GM18520 (cell line): ENCODE data around the gene HAUS3.

Source experiments
- ATAC-seq: cut with Tn5 transposase; IDR thresholded peaks from one replicate; pipeline ENCODE4 v1.9.1; 2021; ENCODE audit not compliant: unreplicated experiment

Gene HAUS3

DNA sequence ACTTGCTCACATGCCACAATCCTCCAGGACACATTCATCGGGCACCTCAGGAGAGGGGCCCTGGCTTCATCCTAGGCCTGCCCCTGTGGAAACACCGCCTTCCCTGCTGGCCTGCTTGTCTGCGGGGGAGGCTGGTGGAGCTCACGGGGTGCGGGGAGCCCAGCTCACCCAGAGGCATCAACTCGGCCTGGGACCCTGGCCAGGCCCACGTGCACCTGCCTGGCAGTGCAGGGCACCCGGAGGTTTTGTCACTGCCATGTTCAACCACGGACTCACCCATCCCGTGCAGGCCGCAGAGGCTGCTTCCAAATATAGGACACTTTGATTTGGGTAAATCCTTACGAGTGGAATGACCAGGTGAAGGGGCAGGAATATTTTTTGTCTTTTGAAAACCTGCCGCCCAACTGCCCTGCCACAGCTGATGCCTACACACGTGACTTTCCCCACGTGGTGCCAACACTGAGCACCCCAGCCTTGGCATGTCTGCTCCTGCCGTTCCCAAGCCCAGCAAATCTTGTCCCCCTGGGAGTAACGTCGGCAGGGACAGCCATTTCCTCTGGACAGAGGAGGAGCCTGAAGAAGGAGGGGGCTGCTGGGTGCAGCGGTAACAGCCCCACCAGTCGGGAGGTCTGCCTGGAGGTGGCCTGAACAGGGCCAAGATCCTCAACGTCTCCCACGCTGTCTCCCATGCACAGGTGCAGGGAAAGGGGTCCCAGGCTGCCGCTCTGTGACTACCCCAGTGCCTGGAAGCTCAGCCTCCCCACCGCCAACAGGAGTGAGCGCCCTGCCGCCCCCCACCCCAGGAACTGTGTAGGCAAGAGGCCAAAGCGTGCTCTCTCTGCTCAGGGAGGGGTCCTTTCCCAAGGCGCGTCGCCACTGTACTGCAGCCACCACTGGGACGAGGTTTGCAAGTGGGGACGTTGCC, 11.5 kb upstream of the HAUS3 start:
- no peak for ATAC-seq

DNA sequence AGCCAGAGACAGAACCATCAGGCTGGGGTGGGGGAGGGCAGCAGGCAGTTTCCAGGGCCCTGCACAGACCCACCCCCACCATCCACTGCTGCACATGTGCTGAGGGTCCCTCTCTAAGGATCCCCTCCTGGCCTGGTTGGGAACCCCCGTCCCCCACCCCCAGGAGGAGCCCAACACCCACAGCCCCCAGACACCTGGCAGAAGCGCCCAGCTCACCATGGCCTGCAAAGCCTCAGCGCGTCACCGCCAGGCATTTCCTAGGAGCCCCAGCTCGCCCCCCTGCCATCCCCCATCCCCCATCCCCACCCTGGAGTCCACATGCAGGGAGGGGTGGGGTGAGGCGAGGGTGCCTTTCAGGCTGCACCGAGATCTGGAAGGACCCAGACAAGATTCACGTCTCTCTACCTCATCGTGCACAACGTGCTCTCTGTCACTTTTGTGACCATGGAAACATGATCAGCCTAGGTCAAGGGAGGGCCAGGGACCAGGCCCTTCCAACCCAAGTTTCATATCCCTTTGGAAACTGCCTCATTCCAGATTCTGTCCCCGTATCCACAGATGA, 10.7 kb upstream of the HAUS3 start:
- ATAC-seq, result no peak

DNA sequence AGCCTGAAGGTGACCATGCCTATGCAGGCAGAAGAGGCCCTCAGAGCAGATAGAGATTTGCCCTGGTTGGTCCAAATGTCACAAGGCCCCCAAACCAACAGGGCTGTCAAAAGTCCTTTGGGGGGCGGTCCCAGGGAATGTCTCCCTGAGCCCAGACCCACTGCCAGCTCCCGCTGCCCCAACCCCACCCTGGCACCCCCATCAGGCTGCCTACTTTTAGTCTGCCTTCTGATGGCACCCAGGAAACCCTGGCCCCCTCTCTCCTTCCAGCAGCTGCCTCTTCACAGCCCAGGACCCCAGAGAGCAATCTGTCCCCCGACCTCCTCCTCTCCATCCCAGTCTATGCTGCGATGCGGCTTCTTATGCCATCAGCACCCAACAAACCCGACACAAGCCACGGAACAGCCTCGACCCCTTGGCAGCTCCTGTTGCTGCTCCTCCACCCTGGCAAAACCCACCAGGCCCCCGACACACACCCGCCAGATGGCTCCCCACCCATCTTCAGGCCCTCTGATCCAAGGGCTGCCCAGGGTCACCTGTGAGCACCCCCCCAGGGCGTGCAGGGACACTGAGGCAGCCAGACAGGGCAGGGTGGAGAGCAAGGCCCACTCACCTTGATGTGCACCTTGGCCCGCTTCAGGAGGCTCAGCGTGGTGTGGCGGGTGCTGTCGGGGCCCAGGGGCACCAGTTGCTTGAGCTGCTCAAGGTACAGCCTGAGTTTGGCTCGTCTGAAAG, 10.0 kb upstream of the HAUS3 start:
- no peak for ATAC-seq

DNA sequence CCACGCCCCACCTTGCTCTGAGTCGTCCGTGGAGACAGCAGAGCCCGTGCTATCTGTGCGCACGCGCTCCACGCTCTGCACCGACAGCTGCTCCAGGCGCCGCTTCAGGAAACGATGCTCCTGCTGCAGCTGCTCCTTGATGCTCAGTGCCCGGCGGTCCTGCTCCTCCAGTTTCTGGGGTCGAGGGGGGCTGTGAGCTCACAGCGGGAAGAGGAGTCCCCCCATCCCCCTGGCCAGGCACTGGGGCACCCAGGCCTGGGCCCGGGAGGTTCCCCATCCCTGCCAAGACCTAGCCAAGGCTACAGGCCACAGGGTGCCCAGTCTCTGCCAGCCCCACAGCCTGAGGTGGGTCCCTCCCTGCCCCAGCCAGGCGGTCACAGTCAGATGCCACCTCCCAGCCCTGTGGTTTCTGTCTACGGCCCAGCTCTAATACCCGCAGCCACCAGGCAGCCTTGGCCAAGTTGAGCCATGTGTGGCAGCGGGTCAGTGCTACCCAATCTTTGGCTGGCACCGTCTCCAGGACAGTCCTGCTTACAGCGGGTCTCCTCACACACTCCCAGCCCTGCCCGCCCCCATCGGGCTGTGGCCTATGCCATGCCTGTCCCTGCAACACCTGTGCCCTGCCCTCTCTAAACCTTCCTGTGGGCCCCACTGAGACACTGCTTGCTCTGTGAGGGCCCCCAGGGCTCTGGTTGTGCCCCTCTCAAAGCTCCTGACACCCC, 9.3 kb upstream of the HAUS3 start:
- ATAC-seq, result no peak

DNA sequence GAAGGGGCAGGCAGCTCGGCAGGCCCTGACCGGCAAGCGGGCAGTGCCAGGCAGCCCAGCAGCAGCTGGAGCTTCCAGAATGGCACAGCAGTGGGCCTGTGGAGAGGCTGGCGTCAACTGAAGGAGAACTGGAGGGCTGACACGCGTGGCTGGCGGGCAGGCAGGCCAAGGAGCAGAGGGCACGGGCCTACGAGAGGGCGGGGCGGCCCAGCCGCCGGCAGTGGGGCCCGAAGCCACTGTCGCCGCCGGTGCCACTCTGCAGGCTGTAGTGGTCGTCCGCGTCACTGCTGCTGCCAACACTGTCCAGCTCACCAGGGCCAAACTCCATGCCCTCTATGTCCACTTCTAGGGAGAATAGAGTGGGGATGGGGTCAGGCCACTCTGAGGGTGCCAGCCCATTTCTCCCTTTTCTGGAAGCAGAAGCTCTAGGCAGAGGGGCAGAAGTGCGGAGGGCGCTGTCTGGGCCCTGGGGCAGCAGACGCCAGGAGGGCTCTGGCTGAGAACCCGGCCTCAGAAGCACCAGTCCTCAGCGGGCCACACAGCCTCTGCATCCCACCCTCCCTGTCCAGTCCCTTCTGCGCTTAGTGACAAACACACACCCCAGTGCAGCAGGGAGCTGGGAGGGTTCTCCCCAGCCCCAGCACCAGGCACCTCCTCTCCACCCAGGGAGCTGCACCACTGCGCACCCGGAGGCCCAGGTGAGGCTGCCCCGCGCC, 8.6 kb upstream of the HAUS3 start:
- no peak for ATAC-seq

DNA sequence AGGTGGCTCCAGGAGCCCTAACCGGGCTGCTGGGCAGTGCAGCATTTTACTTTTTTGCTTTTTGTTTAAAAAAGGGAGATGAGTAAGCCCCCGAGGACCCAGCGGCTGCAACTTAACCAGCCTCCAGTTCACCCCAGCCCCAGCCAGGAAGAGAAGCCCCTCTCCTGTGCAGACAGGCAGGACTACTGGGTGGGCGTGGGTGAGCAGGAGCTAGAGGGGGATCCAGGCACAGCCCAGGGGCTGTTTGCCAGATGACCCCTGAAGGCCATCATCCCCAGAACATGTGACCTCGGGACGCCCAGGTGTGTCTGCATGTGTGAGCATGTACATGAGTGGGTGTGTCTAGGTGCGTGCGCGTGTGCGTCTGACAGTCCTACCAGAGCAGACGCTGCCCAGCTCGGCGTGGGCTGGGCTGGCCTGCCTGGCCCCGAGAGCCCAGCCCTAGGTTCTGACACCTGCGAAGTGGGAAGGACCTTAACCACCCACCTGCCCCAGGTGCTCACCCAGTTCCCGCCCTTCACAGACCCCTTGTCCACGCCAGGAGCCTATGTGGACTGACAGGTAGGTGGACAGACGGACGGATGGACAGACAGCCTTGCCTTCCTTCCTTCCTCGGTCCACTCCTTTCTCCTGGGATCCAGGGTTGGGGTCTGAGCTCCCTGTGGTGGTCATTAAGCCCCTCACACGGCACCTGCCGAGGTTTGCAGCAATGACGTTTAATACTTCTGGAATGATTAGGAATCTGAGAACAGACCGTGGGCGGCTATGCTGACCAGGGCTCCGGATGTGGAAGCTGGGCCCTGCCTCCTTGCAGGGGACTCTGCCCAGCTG, 7.8 kb upstream of the HAUS3 start:
- no peak for ATAC-seq

DNA sequence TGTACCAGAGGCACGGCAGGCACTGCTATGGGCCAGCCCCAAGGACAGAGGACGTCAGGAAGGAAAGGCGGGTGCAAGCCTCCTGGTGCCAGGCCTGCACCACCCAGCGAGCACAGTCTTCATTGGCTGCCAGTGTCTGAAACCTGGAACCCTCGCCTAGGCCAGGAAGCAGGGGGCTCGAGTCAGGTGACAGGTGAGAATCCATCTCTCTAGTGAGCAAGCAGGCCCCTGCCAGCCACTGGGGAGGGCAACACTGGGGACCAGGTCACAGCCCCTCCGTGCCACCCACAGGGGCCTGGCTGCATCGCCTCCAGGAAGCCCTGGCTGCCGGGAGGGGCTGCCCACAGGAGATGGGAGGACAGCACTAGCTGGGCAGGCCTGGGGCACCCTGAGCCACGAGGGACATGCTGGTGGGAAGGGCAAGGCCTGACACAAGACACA, 6.9 kb upstream of the HAUS3 start:
- no peak for ATAC-seq

DNA sequence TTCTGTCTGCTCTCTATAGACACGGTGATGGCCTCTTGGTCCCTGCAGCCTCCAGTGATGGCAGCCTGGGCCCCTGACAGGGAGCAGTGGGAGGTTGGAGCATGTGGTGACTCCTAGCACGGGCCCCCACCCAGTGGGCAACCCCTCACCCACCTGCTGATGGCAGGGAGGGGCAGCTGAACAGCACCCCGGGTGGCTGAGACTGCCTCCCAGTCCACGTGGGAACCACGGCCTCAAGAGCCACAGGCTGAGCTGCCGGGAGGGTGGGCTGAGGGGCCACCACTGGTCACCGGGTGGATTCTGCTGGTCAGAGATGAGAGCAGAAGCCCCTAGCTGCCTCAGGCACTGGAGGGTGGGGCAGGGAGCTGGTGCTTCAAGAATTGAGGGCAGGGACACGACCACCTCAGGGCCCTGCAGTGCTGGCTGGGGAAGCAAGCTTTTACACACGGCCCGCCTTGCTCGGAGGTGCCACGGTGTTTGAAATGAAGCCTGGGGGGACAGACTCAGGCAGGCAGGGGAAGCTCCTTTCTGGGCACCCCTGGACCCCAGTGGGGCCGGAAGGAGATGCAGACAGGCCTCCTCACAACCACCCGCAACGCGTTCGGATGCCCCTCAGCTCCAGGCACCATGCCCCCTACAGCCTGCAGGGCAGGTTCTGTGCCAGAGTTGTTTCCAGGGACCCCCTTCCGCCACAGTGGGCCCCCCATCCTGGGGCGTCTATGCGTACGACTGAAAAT, 6.3 kb upstream of the HAUS3 start:
- no peak for ATAC-seq

DNA sequence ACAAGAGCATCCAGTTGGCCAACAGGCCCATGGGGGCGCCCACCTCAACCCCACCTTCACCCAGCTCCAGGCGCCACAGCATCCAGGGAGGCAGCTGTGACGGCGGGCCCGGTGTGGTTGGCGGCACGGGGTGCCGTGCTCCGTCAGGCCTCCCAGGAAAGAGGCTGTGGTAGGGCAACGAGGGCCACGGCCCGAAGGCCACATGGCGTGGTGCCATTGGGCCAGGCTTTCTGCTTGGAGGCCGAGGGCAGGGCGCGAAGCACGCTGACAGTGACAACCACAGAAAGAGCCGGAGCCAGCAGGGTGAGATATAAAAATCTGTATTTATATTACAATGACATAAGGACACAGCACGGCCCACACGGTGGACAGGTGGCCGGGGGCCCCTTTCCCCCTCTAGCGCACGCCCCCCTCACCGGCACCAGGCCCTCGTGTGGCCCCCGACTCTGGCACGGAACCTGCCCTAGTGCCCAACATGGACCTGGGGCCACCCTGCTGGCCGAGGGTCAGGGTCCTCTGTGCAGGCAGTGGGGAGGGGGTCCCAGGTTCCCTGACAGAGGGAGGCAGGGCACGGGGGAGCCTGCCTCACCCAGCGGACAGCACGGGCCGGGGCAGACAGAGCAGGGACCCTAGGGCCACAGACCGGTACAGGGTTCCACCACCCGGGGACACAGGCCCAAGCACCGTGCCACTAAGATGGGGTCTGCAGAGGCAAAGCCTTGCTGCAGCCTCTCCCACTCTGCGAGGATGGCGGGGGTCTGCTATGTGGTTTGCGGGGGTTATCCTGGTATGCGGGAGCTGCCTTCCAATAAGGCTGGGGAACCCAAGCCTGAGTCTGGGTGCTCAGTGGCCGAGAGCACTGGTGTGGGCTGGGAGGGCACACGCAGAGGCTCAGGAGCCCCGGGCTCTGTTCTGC, 5.5 kb upstream of the HAUS3 start:
- no peak for ATAC-seq

DNA sequence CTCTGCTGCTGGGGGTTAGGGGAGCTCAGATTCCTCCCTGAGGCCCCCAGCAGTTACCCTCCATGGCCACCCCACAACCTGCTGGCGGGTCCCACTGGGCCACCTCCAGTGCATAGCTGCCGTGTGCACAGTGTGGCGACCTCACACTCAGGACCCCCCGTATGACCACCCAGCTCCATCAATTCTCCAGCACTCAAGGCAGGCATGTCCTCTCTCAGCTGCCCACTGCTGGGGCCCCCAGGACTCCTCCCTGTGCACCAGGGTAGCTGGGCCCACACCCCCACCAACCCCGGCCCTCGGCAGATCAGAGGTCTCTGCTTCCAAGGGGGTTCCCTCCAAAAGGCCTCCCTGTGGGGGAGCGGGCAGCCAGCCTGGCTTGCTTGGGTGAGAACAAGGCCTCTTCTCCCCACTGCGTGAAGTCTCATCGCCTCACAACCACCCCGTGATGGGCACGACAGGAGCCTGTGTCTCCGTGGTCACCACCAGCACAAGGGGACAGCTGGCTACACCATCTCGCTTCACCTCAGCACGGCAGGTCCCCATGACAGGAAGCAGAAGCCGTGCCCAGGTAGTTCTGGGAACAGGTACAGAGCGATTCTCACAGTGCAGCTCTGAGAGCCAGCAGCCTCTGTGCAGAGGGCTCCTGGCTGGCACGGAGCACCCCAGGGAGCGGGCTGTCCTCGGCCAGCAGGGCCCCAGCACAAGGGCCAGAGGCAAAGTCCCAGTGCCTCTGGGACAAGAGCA, 4.6 kb upstream of the HAUS3 start:
- ATAC-seq, result no peak

DNA sequence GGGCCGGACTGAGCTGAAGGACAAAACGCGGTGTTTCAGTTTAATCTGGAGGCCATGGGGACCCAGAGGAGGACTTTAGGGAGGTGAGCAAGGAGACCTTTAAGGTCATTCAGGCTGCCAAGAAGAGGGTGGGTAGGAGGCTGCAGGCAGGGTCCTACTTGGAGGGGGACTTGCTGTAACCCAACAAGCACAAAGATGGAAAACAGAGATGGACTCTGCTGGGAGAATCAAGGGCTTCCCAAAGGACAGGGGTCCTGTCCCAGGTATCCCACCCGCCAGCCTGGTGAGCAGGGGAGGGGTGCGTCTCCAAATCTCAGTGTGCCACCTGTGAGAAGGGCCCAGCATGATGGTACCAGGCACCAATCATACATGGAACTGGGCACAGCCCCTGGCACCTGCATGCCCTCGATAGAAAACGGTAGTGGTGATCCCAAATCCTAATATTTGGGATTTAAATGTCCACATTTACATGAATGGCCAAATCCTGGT, 3.9 kb upstream of the HAUS3 start:
- ATAC-seq, result no peak

DNA sequence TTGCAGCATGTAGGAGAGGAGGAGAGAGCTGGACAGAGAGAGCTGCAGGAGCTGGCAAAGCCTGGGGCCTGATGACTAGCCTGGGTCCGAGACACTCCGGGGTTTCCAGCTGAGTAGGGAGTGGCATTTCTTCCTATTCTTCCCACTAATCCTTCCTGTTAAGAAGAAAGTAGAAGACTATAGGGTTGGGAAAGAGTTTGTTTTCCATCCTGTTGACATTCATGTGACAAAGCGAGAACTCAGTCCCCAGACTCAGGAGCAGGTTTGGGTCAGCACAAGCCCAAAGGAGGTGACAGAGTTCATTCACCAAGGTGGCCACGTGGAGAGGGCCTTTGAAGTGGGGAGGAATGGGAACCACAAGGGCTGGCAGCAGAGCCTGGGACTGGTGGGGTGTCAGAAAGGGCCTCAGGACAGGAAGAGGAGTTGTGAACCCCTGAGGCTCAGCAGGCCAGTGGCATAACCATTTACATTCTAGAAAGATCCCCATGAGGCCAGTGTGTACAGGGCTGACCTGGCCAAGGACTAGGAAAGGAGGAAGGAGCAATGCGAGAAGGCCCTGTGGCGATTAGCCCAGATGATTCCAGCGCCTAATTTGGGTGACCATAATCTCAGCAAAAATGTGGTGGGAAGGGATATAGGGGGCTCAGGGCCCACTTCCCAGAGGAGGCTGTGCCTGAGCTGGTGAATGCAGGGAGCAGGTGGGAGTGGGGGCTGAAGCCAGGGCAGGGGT, 3.3 kb upstream of the HAUS3 start:
- no peak for ATAC-seq

DNA sequence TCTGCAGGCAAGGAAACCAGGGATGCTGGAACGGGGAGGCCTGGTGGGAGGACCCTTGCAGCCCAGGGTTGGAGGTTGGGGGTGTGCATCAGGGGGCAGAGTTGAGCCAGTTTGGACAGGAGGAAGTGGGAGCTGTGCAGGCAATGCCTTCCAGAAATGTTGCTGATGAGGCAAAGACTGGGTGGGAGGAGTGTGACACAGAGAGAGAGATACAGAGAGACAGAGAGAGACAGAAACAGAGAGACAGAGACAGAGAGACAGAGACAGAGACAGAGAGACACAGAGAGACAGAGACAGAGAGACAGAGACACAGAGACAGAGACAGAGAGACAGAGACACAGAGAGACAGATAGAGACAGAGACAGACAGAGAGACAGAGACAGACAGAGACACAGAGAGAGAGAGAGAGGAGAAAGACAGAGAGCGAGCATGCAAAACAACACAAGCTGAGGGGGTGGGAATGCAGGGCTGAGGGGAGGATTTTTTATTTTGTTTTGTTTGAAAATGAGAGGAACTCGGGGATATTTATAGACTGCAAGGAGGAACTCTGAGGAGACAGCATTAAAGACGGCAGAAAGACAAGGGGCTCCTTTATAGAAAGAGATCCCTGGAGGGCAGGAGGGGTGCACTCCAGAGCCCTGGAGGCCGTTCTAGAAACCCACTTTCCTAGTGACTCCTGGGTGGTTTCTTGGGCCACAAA, 1.9 kb upstream of the HAUS3 start:
- no peak for ATAC-seq

DNA sequence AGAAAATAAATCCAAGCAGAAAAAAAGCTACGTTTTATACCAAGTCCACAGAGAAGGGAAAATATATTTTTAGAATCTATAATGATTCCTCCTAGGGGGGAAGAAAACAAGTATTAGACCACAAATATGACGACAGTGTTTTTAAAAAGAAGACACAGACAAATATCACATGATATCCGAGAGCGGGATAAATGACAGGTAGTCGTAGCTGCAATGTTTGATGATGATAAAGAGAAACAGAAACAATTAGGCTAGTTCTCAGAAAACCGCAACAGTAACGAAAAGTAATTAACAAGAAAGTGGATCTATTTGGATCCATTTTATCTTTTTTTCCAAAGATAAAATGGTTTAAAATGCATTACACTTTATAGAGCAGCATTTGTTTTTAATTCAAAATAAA, 918 bp downstream of the HAUS3 start:
- ATAC-seq, result no peak

DNA sequence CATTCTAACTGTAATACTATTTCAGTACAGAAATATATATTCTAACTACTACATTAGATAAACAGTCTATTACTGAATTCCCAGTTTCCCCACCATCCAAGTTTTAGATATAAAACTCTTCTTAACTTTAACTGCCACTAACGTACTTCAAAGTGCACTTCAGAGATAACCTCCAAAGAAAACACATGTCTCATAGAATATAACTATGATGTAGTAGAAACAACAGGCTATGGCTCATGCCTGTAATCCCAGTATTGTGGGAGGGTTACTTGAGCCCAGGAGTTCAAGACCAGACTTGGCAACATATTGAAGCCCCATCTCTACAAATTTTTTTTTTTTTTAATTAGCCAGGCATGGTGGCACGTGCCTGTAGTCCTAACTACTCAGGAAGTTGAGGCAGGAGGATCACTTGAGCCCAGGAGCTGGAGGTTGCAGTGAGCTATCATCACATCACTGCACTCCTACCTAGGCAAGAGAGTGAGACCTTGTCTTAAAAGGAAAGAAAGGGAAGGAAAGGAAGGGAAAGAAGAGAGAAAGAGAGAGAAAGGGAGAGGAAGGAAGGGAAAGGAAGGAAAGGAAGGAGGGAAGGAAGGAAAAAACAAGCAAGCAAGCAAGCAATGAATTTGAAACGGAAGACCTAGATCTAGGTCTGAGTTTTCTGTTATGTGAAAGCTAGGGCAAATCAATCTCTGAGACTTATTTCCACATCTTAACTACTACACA, 4.8 kb downstream of the HAUS3 start:
- no peak for ATAC-seq
